A549 (cell line): ENCODE data around the gene LGALS3BP. TPM values are rescaled to one million over a fixed set of nuclear protein-coding genes. Genes with fewer than 3 reads are reported as not detected.

Experiments
- ATAC-seq, 2 experiments: fragments of 200-7000 bp in 1 of 2; fragments of >200 bp in 1 of 2; cut with Nextera tagmentation in 1 of 2; cut with Tn5 transposase in 1 of 2; 3 replicates each; pipeline versions ENCODE4 v1.8.0 to v1.9.1; 2018 to 2020; ENCODE audit warnings: mild to moderate bottlenecking in 1 of 2, moderate library complexity in 1 of 2
- CTCF ChIA-PET: fragments of 300-600 bp; sonication (Branson Sonifier 250); formaldehyde crosslinking; extraction: SDS; loops from one replicate; lab custom pipeline; 2021; ENCODE audit warnings: antibody characterized with exemption, inconsistent platforms; lab: Yijun Ruan, JAX
- POLR2A ChIA-PET: fragments of 350-600 bp; formaldehyde crosslinking; extraction: SDS; loops from one replicate; lab custom pipeline; 2021; ENCODE audit warnings: antibody characterized with exemption, inconsistent platforms; lab: Yijun Ruan, JAX
- DNase-seq, 2 experiments: peaks; one replicate each; pipeline versions ENCODE4 v3.0.0 to v3.0.0-alpha.2; 2011 to 2016; ENCODE audit warnings: low read depth in 1 of 2, low spot score in 1 of 2
- FAIRE-seq: peaks from 2 replicates; lab custom pipeline; 2011; peaks lifted over from hg19 to GRCh38; lab: Jason Lieb, UNC
- H3K27ac ChIP-seq, 2 experiments: fragments of >200 bp; sonication (Bioruptor Twin); formaldehyde crosslinking; 3 replicates each; pipeline ENCODE4 v1.5.1; 2016 to 2017
- H3K4me1 ChIP-seq: fragments of >200 bp; sonication (Bioruptor Twin); formaldehyde crosslinking; 3 replicates; pipeline ENCODE4 v1.6.1; 2016
- H3K4me2 ChIP-seq: fragments of >200 bp; sonication (Bioruptor Twin); formaldehyde crosslinking; 3 replicates; pipeline ENCODE4 v1.6.1; 2016
- H3K4me3 ChIP-seq: fragments of >200 bp; sonication (Bioruptor Twin); formaldehyde crosslinking; 3 replicates; pipeline ENCODE4 v1.5.1; 2016
- H3K9me3 ChIP-seq: fragments of >200 bp; sonication (Bioruptor Twin); formaldehyde crosslinking; 3 replicates; pipeline ENCODE4 v1.6.1; 2016
- BCL3 ChIP-seq: fragments of >200 bp; sonication (Bioruptor Twin); formaldehyde crosslinking; IDR thresholded peaks from 3 replicates; pipeline ENCODE4 v1.6.1; 2016
- CBX2 ChIP-seq: fragments of 200-600 bp; sonication (generic); IDR thresholded peaks from 2 replicates; pipeline ENCODE4 v1.6.1; 2016; ENCODE audit warnings: low read depth, mild to moderate bottlenecking, borderline replicate concordance
- CHD2 ChIP-seq: fragments of 150-350 bp; IDR thresholded peaks from 2 replicates; pipeline ENCODE4 v1.6.1; 2014; ENCODE audit warnings: low read length; ENCODE audit not compliant: partially characterized antibody
- E2F6 ChIP-seq: IDR thresholded peaks from 2 replicates; pipeline ENCODE4 v1.6.1; 2012; ENCODE audit warnings: low read depth, borderline replicate concordance
- EHF ChIP-seq: fragments of 250-450 bp; sonication (Bioruptor Pico); IDR thresholded peaks from 2 replicates; pipeline ENCODE4 v1.5.0; 2020; ENCODE audit warnings: mild to moderate bottlenecking
- JUN ChIP-seq, 2 experiments: fragments of >200 bp; sonication (Bioruptor Twin); formaldehyde crosslinking; IDR thresholded peaks; 2 replicates in 1 of 2; 3 replicates in 1 of 2; pipeline ENCODE4 v1.6.1; 2016 to 2017
- KDM1A ChIP-seq: fragments of 200-600 bp; sonication (generic); IDR thresholded peaks from 2 replicates; pipeline ENCODE4 v1.6.1; 2016; ENCODE audit warnings: low read depth, mild to moderate bottlenecking
- MAFK ChIP-seq: fragments of 450-650 bp; IDR thresholded peaks from 2 replicates; pipeline ENCODE4 v1.6.1; 2014; ENCODE audit not compliant: partially characterized antibody
- MAX ChIP-seq: IDR thresholded peaks from 2 replicates; pipeline ENCODE4 v1.6.1; 2012
- POLR2A ChIP-seq: IDR thresholded peaks from 2 replicates; pipeline ENCODE4 v1.6.1; 2012; ENCODE audit warnings: mild to moderate bottlenecking, low read length
- RAD21 ChIP-seq, 2 experiments: fragments of >200 bp in 1 of 2; sonication (Bioruptor Twin) in 1 of 2; formaldehyde crosslinking in 1 of 2; IDR thresholded peaks in 1 of 2; conservative IDR thresholded peaks in 1 of 2; 2 replicates in 1 of 2; 3 replicates in 1 of 2; pipeline ENCODE4 v1.6.1; 2012 to 2018; ENCODE audit warnings: inconsistent platforms in 1 of 2
- RFX5 ChIP-seq: fragments of 450-650 bp; IDR thresholded peaks from 2 replicates; pipeline ENCODE4 v1.7.1; 2014; ENCODE audit warnings: antibody characterized with exemption, mild to moderate bottlenecking, moderate library complexity
- SMC3 ChIP-seq: fragments of >200 bp; sonication (Bioruptor Twin); formaldehyde crosslinking; IDR thresholded peaks from 3 replicates; pipeline ENCODE4 v1.6.1; 2018; ENCODE audit warnings: inconsistent platforms
- WGBS: methylation state at CpG from one replicate; pipeline ENCODE4 v1.1.6; 2017; ENCODE audit errors: missing lambda C conversion rate; 5-methylcytosine and 5-hydroxymethylcytosine counted together
- polyA plus RNA-seq, 4 experiments: library from polyadenylated mRNA; depleted of rRNA in 3 of 4; stranded (reverse); fragments of >200 nt; fragmentation: RNase III in 1 of 4; extraction: RNeasy Plus Mini Kit Qiagen cat#74134 plus additional on column Dnase treatment in 1 of 4; gene quantifications; 2 replicates in 3 of 4; 3 replicates in 1 of 4; pipeline ENCODE4 v1.2.3, GENCODE V29; 2011 to 2017

Gene LGALS3BP
- polyA plus RNA-seq, 2 of the 4 experiments (the other 2 are of a cell fraction), result 28.3 to 60.0 TPM

GRCh38 chr17:78925234-78925633 lies 54.5 kb downstream of the LGALS3BP start, which contains the start of gene TIMP2:
TIMP2 (minus strand) TSS chr17:78925387; CDS start chr17:78925088, 299 bp downstream.
- ChIA-PET CTCF (no interaction called here), POLR2A (interaction anchor here (3.3 kb wide), 1 partner anchor 8 kb away, joined by 20 read pairs; no protein-coding TSS in a partner anchor)
- peak; percentile 84 to 87 for DNase-seq

GRCh38 chr17:78924481-78925151 lies 55.1 kb downstream of the LGALS3BP start:
- no peak for DNase-seq
- peak overlapping the region; percentile 97 to 99 for H3K27ac ChIP-seq
- FAIRE-seq, result no peak
- CTCF ChIA-PET, result interaction anchor here (1.0 to 4.2 kb wide), 2 partner anchors 59 to 66 kb away, joined by 3 to 21 read pairs; no protein-coding TSS in a partner anchor
- POLR2A ChIA-PET, result interaction anchor here (3.3 kb wide), 1 partner anchor 9 kb away, joined by 20 read pairs; no protein-coding TSS in a partner anchor
- H3K9me3 ChIP-seq, result no peaks in the 10 kb centered on the region
- H3K4me1 ChIP-seq, result peaks cover 47% of the 10 kb centered on the region
- ATAC-seq, result peak; percentile 15 to 22; a peak in 5 of 6 replicates
- peak overlapping the region; percentile 99 for H3K4me2 ChIP-seq
- 0% methylated on average over 15 of the region's 64 CpGs for WGBS
- TF ChIP-seq E2F6 (peak; percentile 54; the same call in 1 of the 2 replicates), MAX (peak; percentile 32), MAFK (no peak)
- H3K4me3 ChIP-seq, result peak overlapping the region; percentile 86

More at GRCh38 chr17:78925234-78925633, 54.5 kb downstream of the LGALS3BP start, which contains the start of gene TIMP2:
- peaks cover 46% of the 10 kb centered on the region for H3K4me1 ChIP-seq
- TF ChIP-seq RAD21 (conservative IDR thresholded peaks at IDR 0.05 in 1 of 2, IDR thresholded peaks at IDR 0.05 in 1 of 2) (peak in 1 of 2 experiments; percentile 34; a peak in 2 of 5 replicates), CBX2 (no peak), E2F6 (no peak), BCL3 (peak; percentile 94), EHF (CRISPR knock-in tag) (no peak), SMC3 (peak; percentile 31; the same call in 2 of the 3 replicates), KDM1A (no peak), MAX (no peak), JUN (IDR thresholded peaks at IDR 0.05) (peak; percentile 54 to 93; a peak in 3 of 5 replicates), POLR2A (peak; percentile 77), CHD2 (no peak)
- peak within 1 kb of the TSS; percentile 86 for H3K4me3 ChIP-seq
- ATAC-seq (peak; percentile 72 to 76), FAIRE-seq (no peak)
- H3K27ac ChIP-seq, result peak within 1 kb of the TSS; percentile 97 to 99
- H3K9me3 ChIP-seq, result no peaks in the 10 kb centered on the region
- peak within 1 kb of the TSS; percentile 99 for H3K4me2 ChIP-seq
- 2% methylated on average over 9 of the region's 52 CpGs for WGBS

- no peak for FAIRE-seq
- DNase-seq, result peak; percentile 62 to 93
- Histone ChIP-seq H3K4me3 (peak overlapping the region; percentile 86), H3K4me1 (peaks cover 52% of the 10 kb centered on the region), H3K27ac (peak overlapping the region; percentile 97 to 99), H3K4me2 (peak overlapping the region; percentile 99), H3K9me3 (no peaks in the 10 kb centered on the region)
- 0 out of 3 replicates have a peak, but pooled peaks have one; percentile 1 for TF ChIP-seq SMC3
- no peak for TF ChIP-seq RFX5
- ChIA-PET POLR2A (interaction anchor here (0.6 to 3.3 kb wide), 3 partner anchors 10 to 37 kb away, joined by 4 to 20 read pairs (median 5); no protein-coding TSS in a partner anchor), CTCF (interaction anchor here (1.0 to 4.2 kb wide), 6 partner anchors 25 to 65 kb away, joined by 3 to 21 read pairs (median 3); no protein-coding TSS in a partner anchor)
- peak; percentile 36 to 76; a peak in 5 of 6 replicates for ATAC-seq
- 6% methylated on average over 25 of the region's 28 CpGs for WGBS
Measured at GRCh38 chr17:78923660-78924453, 55.9 kb downstream of the LGALS3BP start.
